Astrocyte (in vitro differentiated cells and primary cell): ENCODE results near the gene MTA3.

Source experiments
- CTCF ChIP-seq: IDR thresholded peaks from 2 replicates; pipeline ENCODE4 v1.5.1; 2011; ENCODE audit warnings: low read depth, mild to moderate bottlenecking, inconsistent platforms, low read length, moderate library complexity; ENCODE audit not compliant: insufficient read depth
- EZH2 ChIP-seq: IDR thresholded peaks from 2 replicates; pipeline ENCODE4 v1.6.1; 2012; ENCODE audit warnings: mild to moderate bottlenecking, low read length, inconsistent platforms; ENCODE audit not compliant: insufficient read depth

- no peak for TF ChIP-seq CTCF
- no peak for TF ChIP-seq EZH2
Measured at GRCh38 chr2:42614838-42615237, 46.4 kb downstream of the MTA3 start.
